Limb (tissue), 2 donors: ENCODE results near the gene SPTLC2.
"Not testable (repeated sequence)": the region's sequence is repeated elsewhere in the genome, so short reads cannot be mapped to it uniquely, and the experiment has no call there.

ENCODE experiments used
- DNase-seq, 2 donors: peaks; one replicate each; pipeline ENCODE4 v3.0.0-alpha.2; 2016; ENCODE audit errors: extremely low spot score in 2 of 2

SPTLC2 gene

DNA sequence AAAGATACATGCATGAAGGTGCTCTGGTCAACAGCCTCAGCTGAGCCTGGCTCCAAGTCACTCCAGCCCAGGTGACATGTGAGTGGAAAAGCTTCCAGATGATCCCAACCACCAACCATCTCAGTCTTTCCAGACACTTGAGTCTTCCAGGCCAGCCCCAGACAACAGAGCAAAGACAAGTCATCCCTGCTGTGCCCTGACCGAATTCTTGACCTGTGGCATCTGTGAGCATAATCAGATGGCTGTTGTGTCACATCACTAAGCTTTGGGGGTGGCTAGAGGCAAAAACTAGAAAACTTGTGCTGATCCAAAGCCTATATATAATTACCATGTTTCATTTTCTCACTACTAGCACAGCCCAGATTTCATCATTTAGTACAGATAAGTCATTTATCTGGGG is 67.0 kb downstream of the SPTLC2 start:
- DNase-seq, result no peak

DNA sequence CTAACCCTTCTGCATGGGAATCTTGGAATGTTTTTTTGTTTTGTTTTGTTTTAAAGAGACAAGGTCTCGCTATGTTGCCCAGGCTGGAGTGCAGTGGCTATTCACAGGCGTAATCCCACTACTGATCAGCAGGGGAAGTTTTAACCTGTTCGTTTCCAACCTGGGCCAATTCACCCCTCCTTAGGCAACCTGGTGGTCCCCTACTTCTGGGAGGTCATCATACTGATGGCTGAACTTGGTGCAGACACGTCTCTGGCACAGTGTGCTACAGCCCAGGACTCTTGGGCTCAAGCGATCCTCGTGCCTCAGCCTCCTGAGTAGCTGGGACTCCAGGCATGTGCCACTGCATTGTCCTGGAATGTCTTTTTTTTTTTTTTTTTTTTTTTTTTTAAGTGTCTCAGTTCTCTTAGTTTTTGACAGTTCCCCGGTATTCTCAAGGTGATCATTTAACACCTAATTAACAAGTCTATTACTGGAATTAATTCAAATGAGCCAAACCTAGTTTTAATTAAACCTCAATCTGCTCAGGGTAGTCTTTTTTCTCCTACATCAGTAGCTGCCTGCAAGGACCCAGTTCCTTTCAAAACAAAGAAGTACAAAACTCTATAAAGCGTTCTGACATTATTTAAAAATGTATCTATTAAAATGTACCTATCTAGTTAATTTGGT is 68.8 kb downstream of the SPTLC2 start:
- no peak for DNase-seq

DNA sequence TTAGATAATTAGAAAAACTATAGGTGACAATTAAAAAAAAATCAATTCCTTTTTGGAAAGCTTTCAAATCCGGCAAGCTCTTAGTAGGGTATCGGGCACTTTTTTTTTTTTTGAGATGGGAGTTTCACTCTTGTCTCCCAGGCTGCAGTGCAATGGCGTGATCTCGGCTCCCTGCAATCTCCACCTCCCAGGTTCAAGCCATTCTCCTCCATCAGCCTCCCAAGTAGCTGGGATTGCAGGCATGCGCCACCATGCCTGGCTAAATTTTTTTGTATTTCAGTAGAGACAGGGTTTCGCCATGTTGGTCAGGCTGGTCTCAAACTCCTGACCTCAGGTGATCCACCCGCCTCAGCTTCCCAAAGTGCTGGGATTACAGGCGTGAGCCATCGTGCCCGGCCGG is 71.3 kb downstream of the SPTLC2 start:
- not testable (repeated sequence) for DNase-seq

DNA sequence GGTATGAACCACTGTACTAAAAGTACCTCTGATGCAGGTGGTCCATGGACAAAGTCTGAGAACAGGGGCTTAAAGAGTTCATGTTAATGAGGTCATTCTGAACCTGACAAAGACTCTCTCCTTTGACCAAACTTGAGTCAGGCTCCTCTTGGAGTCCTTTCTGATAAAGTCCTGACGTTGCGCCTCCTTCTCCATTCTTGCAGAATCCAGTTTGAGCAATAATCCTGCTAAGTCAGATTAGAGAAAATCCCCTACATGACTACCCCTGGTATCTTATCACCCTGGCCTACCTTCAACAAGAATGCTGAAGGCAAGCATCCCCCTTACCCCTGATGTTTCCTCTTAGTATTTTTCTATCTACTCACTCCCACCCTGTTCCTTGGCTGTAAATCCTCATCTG is 71.9 kb downstream of the SPTLC2 start:
- no peak for DNase-seq

DNA sequence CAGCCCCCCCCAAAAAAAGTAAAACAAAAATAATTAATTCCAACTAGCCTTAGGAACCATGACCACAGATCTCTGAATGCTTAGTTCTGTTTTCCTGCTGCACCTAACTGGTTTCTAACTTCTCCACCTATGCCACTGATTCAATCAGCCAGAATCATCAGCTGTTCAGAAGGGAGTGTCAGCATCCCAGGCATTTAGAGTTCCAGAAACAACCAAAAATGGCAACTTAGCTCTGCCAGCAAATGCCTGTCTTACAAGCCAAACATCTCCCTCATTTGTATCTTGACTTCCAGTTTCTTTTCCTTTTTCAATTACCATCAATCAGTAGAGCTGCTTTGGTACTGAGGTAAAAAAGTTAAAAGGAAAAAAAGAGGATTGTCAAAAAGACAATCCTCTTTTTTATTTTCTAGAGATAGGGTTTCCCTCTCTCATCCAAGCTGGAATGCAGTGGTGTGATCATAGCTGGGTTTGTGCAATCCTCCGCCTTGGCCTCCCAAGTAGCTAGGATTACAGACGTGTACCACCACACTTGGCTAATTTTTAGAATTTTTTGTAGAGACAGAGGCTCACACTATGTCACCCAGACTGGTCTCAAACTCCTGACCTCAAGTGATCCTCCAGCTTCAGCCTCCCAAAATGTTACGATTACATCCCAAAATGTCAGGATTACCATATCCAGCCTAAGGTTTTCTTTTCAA is 72.7 kb downstream of the SPTLC2 start:
- DNase-seq, result no peak

DNA sequence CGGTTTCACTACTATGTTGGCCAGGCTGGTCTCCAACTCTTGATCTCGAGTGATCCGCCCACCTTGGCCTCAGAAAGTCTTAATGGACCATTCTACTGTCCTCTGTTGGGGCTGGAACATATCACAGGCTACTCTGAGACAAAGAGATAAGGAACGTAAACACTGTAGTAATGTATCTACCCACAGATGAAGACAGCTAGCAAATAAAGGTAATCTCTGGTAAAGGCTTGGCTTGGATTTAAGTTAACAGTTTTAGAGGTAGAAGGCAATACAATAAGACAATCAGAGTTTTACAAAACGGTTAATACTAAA is 73.2 kb downstream of the SPTLC2 start:
- no peak for DNase-seq

DNA sequence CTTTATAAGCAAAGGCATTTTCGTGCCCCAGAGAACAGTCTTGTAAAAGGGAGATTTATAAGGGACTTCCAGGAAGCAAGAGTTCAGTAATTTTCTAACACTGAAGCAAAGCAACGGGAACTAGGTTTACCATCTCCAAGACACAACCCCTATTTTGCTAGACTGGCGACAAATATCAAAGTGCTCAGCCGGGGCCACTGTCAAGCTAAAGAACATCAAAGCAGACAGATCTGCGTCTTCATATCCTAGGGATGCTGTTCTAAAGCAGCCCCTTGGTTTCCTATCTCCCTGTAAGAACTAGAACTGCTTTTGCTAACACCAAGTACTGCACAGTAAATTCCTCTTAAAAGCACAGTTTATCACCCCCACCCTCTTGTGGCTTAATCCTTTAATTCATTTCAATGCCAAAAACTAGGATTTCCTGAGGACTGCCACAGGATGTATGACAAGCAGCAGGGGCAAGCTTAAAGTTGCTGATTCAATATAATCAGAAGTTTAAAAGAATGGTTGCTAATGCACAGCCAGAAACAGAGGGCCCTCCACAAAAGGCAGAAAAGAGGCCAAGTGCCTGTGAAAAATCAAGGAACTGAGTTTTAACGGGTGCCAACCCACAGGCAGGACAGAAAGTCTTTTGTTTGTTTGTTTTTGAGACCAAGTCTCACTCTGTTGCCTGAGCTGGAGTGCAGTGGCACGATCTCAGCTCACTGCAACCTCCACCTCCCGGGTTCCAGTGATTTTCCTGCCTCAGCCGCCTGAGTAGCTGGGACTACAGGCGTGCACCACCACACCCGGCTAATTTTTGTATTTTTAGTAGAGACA is 73.8 kb downstream of the SPTLC2 start:
- DNase-seq, result no peak

DNA sequence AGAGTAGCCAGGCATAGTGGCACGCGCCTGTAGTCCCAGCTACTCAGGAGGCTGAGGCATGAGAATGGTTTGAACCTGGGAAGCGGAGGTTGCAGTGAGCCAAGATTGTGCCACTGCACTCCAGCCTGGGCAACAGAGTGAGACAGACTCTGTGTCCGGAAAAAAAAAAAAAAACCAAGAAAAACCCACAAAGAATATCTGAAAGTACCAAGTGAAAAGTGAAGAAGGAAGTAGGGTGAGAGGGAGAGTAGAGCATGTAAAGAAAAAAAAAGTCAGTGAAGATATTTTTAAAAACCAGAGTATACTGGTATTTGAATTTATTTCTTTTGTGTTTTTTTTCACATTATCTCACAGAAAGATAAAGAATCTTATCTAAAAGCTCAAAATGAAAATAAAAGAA is 74.5 kb downstream of the SPTLC2 start:
- DNase-seq, result no peak

DNA sequence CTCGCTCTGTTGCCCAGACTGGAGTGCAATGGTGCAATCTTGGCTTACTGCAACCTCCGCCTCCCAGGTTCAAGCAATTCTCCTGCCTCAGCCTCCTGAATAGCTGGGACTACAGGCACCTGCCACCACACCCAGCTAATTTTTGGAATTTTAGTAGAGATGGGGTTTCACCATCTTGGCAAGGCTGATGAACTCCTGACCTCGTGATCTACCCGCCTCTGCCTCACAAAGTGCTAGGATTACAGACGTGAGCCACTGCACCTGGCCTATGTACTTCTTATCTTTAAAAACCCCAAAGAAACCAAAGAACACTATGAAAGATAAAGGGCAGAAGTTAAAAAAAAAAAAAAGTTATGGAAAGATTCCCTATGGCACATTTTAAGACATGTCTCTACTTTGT is 79.5 kb downstream of the SPTLC2 start:
- not testable (repeated sequence) for DNase-seq

DNA sequence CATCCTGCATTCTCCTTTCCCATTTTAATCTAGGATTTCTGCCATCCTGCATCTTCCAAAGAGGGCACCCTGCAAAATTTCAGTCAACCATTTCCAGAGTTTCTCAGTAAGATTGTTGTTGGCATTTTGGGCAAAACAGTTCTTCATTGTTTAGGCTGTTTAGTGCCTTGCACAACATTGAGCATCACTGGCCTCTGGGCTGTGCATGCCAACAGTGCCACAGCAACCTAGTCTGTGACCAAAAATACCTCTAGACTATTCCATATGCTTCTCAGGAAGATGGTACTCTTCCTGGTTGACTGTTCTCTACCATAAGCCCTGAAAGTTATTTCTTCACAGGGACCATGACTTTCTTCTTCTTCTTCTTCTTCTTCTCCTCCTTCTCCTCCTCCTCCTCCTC is 85.4 kb downstream of the SPTLC2 start:
- no peak for DNase-seq

DNA sequence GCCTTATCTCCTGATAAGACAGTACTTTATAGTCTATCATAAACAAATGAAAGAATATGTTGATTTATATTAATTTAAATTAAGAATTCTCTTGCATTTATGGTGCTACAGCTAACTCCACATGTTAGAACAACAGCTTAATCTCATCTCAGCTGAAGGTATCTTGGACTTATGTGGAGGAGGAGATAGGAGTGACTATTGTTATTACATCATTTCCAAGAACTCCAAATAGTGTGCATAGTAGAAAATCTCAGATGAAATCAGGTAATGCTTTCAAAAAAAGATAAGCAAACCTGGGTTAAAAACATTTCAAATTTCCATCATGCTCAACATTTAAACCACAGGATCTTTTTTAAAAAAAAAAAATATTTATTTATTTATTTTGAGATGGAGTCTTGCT is 86.5 kb downstream of the SPTLC2 start:
- no peak for DNase-seq

DNA sequence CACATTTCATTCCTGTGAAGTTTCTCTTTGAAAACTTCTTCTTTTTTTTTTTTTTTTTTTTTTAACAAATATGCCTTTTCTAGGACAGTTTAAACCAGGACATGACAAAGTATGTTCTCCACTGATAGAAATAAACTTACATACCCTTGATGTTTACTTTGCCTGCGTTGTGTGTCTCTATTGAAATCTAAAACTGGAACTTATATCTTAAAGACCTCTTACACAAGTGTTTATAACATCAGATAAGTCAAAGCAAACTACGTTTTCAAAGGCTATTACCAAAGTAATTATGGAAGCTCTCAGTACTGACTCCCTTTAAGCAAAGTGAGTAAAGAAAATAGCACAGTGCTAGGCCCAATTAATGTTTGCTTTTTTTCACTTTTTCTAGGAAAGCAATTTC is 87.2 kb downstream of the SPTLC2 start:
- DNase-seq, result no peak

DNA sequence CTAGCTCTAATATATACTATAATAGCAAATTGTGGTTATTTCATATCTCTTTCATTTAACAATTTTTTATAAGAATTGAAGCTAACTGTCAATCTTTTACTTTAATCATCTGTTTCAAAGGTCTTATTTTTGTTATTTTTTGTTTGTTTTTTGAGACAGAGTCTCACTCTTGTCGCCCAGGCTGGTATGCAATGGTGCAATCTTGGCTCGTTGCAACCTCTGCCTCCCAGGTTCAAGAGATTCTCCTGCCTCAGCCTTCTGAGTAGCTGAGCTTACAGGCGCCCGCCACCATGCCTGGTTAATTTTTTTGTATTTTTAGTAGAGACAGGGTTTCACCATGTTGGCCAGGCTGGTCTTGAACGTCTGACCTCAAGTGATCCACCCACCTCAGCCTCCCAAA is 87.7 kb downstream of the SPTLC2 start:
- DNase-seq, result not testable (repeated sequence)

DNA sequence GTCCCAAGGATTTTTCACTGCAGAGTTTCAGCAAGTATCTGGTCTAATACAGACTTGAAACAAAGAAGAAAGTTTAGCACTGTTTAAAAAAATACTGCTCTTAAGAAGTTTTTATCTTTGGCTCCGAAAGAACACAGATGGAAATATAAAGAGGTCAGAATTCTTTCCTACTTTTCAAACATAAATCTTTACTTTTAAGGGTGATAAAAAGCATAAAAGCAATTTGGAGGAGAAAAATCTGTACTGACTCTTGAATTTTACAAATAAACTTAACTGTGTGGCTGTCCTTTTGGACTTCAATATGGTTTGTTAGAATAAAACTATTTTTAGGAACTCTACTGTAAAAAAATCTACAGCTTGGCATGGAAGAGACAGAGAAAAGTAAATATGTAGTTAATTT is 90.2 kb downstream of the SPTLC2 start:
- DNase-seq, result no peak

DNA sequence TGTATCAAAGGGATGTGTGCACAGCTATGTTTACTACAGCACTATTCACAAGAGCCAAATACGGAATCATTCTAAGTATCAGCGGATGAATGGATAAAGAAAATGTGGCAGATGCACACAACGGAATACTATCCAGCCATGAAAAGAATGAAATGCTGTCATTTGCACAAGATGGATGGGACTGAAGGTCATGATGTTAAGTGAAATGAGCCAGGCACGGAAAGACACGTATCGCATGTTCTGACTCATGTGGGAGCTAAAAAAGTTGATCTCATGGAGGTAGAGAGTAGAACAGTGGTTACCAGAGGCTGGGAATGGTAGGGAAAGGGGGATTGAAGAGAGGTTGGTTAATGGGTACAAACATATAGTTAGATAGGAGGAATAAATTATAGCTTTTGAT is 91.9 kb downstream of the SPTLC2 start:
- DNase-seq, result no peak

DNA sequence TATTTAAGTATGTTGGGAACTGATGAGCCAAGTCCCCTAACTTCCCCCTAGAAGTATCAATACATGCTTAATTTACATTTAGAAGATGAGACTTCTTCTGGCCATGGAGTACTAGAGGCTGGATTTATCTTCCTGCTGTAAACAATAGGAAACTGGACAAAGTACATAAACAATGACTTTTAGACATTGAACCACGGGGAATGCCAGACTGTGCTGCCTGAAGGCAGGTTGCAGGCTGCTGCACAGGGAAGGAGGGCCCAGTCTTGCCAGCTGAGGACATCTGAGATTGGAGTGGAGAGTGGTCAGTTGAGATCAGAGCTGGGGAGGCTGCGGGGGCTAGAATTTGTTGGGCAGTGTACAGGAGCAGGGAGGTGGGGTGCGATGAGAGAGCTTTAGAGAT is 93.3 kb downstream of the SPTLC2 start:
- no peak for DNase-seq

DNA sequence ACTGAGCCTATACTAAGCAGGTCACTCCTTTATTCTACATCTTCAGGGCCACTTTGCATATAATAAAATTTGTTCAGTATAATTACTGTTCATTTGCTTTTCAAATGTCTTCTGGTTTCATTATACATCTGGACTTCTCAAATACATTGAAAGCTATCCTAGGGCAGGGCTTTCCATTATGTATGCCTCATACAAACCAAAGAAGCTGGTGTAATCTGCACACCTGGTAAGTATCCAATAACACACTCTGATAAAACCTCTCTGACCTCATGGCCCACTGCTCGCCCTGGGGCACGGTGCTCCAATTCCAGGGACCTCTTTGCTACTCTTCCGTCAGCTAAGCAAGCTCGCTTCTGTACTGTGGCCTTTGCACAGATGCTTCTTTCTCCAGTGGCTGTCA is 95.9 kb downstream of the SPTLC2 start:
- no peak for DNase-seq

DNA sequence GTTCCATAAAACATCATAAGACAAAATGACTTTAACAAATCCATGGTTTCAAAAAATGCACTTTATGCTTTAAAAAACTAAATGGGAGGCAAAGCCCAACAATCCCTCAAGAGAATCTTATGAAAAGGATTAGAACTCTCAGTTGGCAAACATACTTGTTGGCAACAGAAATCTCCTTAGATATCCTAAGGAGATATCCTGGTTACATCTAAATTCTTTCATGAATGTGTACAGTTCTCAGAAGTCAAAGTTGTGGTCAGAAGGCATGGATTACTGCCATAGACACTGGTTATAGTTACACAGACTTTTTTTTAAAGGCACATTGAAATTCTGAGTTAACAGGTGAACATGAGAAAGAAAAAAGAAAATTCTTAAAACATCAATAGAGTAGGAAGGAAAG is 100.3 kb downstream of the SPTLC2 start:
- no peak for DNase-seq

DNA sequence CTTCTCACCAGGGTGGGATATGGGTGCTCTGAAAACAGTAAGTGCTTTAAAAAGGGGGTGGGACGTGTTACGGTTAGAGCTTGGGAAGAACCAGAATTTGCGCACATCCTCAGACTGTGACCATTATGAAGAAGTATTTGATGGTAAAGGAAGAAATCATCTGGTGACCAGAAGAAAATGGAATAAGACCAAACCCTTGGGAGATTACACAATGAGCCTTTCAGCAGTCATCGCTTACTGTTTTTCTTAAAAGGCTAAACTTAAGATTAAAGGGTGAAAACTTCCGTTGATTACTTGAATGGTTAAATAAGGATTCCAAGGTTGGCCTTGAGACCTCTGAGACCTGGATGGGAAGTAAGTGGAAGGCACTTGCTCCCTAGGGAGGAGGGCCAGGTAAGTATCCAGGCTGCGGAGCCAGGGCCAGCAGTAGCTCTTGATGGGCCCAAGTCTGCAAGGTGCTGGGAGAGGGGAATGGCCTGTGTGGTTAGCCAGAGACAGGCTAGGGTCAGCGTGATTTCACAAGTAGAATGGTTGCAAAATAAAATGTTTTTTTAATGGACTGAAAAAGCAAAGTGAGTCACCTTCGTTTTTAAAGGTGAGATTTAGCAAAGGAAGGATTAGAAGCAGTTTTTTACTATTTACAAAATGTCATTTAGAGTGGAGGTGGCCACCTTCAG is 104.8 kb downstream of the SPTLC2 start:
- no peak for DNase-seq

DNA sequence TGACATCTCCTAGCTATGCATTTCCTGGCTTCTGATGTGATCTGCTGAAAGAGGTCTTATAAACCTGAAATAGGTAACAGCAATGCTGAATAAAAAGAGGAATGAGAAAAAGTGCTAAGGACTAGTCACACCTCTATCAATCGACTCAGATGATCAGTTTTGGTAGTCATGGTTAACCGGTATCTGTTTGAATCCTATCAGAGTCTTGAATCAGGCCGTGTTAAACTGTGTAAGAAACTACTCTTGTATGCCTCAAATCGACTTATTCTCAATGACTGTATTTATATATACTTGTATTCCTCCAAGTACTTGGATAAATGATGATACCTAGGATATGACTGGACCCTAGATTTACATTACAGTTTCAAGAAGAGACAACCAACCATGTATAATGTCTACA is 107.1 kb downstream of the SPTLC2 start:
- DNase-seq, result no peak

DNA sequence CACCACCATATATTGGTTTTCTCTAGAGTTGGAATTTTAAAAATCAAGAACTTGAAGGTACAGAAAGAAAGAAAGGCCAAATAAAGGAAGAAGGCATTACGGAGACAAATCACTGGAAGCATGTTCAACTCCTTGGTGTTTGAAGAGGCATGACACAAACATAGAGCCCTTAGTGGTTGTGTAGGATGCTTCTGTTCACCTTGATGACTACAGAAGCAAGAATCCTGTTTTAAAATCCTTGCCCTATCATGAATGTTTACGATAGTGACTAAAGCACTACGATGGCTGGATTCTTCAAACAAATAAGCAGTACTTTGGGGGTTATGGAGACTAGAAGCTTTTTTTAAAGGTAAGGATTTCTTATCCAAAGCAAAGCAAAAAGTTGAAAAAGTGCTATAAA is 107.6 kb downstream of the SPTLC2 start:
- no peak for DNase-seq

DNA sequence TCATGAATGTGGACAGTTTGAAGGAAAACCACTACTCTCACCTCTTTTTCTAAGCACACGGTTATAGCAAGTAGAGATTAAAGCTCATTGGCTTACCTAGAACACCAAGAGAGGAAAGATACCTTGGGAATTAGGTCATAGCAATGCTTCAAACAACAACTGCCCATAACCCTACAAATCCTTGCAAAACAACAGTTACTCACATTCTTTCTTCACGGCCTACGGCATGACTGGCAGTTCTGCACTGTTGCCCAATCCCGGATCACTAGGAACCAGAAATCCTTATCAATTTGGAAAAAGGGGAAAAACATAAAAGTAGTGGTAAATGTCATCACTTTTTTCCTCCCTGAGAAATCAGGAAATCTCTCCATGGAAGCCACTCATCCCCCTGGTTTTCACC is 108.2 kb downstream of the SPTLC2 start:
- no peak for DNase-seq
